ENCODE data around the gene KIF18A. TPM values are rescaled to one million over a fixed set of nuclear protein-coding genes. Genes with fewer than 3 reads are reported as not detected.

Gene KIF18A
- total RNA-seq, 2 experiments from 2014 or later: 36.4 to 42.3 TPM

DNA sequence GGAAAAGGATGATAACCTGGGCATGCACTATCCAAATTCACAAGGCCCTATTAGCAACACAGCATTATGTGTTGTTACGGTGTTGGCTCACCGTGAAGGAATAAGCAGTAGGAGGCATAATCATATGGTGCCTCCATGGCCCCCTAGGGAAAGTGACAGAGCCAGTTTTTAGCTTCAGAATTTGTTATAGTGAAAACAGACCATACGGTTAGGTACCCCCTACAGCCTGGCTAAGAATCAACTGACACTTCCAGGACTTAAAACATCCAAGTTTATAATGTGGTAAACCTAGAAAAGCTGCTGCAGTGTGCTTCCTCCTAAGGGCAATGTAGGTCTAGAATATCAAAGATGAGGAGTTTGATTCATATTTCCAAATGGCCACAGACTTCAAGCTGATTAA, 30.4 kb downstream of the KIF18A start:
- H3K27ac ChIP-seq (ENCODE audit: low read depth, low read length, poor library complexity, severe bottlenecking): no peak overlapping the region
- intact Hi-C loops (cut with micrococcal nuclease; ENCODE audit: unreplicated experiment): no loop called here
- H4K20me1 ChIP-seq (ENCODE audit: insufficient read depth, low read length): no peaks in the 10 kb centered on the region
- TF ChIP-seq EZH2phosphoT487 (IDR thresholded peaks at IDR 0.05; ENCODE audit: borderline replicate concordance, low read depth, low read length): no peak
- TF ChIP-seq, protein P1, sequence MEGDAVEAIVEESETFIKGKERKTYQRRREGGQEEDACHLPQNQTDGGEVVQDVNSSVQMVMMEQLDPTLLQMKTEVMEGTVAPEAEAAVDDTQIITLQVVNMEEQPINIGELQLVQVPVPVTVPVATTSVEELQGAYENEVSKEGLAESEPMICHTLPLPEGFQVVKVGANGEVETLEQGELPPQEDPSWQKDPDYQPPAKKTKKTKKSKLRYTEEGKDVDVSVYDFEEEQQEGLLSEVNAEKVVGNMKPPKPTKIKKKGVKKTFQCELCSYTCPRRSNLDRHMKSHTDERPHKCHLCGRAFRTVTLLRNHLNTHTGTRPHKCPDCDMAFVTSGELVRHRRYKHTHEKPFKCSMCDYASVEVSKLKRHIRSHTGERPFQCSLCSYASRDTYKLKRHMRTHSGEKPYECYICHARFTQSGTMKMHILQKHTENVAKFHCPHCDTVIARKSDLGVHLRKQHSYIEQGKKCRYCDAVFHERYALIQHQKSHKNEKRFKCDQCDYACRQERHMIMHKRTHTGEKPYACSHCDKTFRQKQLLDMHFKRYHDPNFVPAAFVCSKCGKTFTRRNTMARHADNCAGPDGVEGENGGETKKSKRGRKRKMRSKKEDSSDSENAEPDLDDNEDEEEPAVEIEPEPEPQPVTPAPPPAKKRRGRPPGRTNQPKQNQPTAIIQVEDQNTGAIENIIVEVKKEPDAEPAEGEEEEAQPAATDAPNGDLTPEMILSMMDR (conservative IDR thresholded peaks at IDR 0.05; ENCODE audit: low read length): no peak
- H3K4me2 ChIP-seq (ENCODE audit: low read length): no peak overlapping the region
- no peak overlapping the region for H2AFZ ChIP-seq (ENCODE audit: low read length)
- no peak overlapping the region for H3K4me3 ChIP-seq (ENCODE audit: low read depth, low read length, poor library complexity, severe bottlenecking)
- BruUV-seq (replicated peaks): no TSS peak
- H3K9me2 ChIP-seq (ENCODE audit: insufficient read depth, low read length): no peaks in the 10 kb centered on the region
- peaks cover 10% of the 10 kb centered on the region for H3K4me1 ChIP-seq (ENCODE audit: insufficient read depth, low read length, poor library complexity, severe bottlenecking)
- ChIA-PET POLR2A (interaction anchor here (0.7 kb wide), 1 partner anchor 50 kb away, joined by 3 read pairs; no protein-coding TSS in a partner anchor), CTCF (ENCODE audit: unreplicated experiment) (no interaction called here)
- no peaks in the 10 kb centered on the region for H3K9me3 ChIP-seq (ENCODE audit: low read length)
- DNase-seq (ENCODE audit: low spot score): no peak
- H3K79me2 ChIP-seq (ENCODE audit: insufficient read depth, low read depth, low read length): no peaks in the 10 kb centered on the region
- peaks cover 98% of the 10 kb centered on the region for H3K36me3 ChIP-seq (ENCODE audit: insufficient read depth, low read length)

DNA sequence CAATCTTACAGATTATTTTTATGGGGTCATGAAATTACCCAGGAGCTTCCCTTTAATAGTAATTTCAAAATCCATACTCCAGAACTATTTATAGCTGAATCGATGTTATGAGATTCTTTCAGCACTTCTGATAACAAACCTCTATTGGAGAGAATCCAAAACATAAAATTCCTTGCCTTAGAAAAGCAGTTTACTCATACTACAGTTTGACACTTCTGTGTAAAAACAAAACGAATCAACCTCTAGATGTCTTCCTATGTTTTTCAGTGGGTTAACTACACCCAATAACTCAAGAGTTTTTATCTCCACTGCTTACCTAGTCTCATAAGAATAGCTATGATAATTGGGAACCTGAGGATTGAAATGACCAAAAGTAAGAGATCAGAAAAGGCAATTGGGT, 35.6 kb downstream of the KIF18A start:
- H3K9me2 ChIP-seq (ENCODE audit: insufficient read depth, low read length): no peaks in the 10 kb centered on the region
- ChIA-PET POLR2A (interaction anchor here (0.6 to 4.5 kb wide), 6 partner anchors 9 to 454 kb away, joined by 3 to 21 read pairs (median 4); no protein-coding TSS in a partner anchor), CTCF (ENCODE audit: unreplicated experiment) (no interaction called here)
- DNase-seq (ENCODE audit: low spot score): no peak
- no TSS peak for BruUV-seq (replicated peaks)
- H3K9me3 ChIP-seq (ENCODE audit: low read length): no peaks in the 10 kb centered on the region
- H3K4me2 ChIP-seq (ENCODE audit: low read length): no peak overlapping the region
- TF ChIP-seq, protein P1 (conservative IDR thresholded peaks at IDR 0.05; ENCODE audit: low read length): no peak
- TF ChIP-seq EZH2phosphoT487 (IDR thresholded peaks at IDR 0.05; ENCODE audit: borderline replicate concordance, low read depth, low read length): no peak
- H3K4me3 ChIP-seq (ENCODE audit: low read depth, low read length, poor library complexity, severe bottlenecking): no peak overlapping the region
- H3K36me3 ChIP-seq (ENCODE audit: insufficient read depth, low read length): peaks cover 93% of the 10 kb centered on the region
- no peaks in the 10 kb centered on the region for H3K4me1 ChIP-seq (ENCODE audit: insufficient read depth, low read length, poor library complexity, severe bottlenecking)
- H3K79me2 ChIP-seq (ENCODE audit: insufficient read depth, low read depth, low read length): no peaks in the 10 kb centered on the region
- intact Hi-C loops (cut with micrococcal nuclease; ENCODE audit: unreplicated experiment): no loop called here
- no peak overlapping the region for H2AFZ ChIP-seq (ENCODE audit: low read length)
- H4K20me1 ChIP-seq (ENCODE audit: insufficient read depth, low read length): 0 out of 2 replicates have a peak, but pooled peaks cover 4% of the 10 kb centered on the region
- no peak overlapping the region for H3K27ac ChIP-seq (ENCODE audit: low read depth, low read length, poor library complexity, severe bottlenecking)

DNA sequence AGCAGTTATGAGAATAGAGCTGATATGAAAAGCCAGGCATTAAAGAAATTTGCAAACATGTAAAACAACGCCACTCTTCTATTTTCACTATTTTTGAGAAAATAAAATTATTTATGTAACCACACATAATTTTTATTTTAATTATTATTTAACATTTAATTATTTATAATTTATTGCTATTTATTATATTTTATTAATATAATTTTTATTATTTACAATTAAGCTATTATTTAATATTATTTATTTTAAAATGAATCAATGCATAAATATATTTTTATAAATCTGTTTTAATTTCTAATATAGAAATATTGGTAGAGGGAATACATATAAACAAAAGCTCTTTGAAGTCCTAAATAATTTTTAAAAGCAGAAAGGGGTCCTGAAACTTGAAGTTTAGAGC, 36.7 kb downstream of the KIF18A start:
- DNase-seq (ENCODE audit: low spot score): no peak
- no TSS peak for BruUV-seq (replicated peaks)
- intact Hi-C loops (cut with micrococcal nuclease; ENCODE audit: unreplicated experiment): no loop called here
- H3K36me3 ChIP-seq (ENCODE audit: insufficient read depth, low read length): peaks cover 91% of the 10 kb centered on the region
- TF ChIP-seq EZH2phosphoT487 (IDR thresholded peaks at IDR 0.05; ENCODE audit: borderline replicate concordance, low read depth, low read length): no peak
- TF ChIP-seq, protein P1 (conservative IDR thresholded peaks at IDR 0.05; ENCODE audit: low read length): no peak
- no peaks in the 10 kb centered on the region for H3K79me2 ChIP-seq (ENCODE audit: insufficient read depth, low read depth, low read length)
- no peak overlapping the region for H3K4me3 ChIP-seq (ENCODE audit: low read depth, low read length, poor library complexity, severe bottlenecking)
- no peak overlapping the region for H3K27ac ChIP-seq (ENCODE audit: low read depth, low read length, poor library complexity, severe bottlenecking)
- ChIA-PET POLR2A (interaction anchor here (0.6 to 4.5 kb wide), 7 partner anchors 10 to 1230 kb away, joined by 3 to 21 read pairs (median 3); no protein-coding TSS in a partner anchor), CTCF (ENCODE audit: unreplicated experiment) (no interaction called here)
- H4K20me1 ChIP-seq (ENCODE audit: insufficient read depth, low read length): 0 out of 2 replicates have a peak, but pooled peaks cover 4% of the 10 kb centered on the region
- no peaks in the 10 kb centered on the region for H3K9me2 ChIP-seq (ENCODE audit: insufficient read depth, low read length)
- H3K9me3 ChIP-seq (ENCODE audit: low read length): no peaks in the 10 kb centered on the region
- no peak overlapping the region for H3K4me2 ChIP-seq (ENCODE audit: low read length)
- H3K4me1 ChIP-seq (ENCODE audit: insufficient read depth, low read length, poor library complexity, severe bottlenecking): no peaks in the 10 kb centered on the region
- no peak overlapping the region for H2AFZ ChIP-seq (ENCODE audit: low read length)
